Measurements from ENCODE around the gene USP36.

DNA sequence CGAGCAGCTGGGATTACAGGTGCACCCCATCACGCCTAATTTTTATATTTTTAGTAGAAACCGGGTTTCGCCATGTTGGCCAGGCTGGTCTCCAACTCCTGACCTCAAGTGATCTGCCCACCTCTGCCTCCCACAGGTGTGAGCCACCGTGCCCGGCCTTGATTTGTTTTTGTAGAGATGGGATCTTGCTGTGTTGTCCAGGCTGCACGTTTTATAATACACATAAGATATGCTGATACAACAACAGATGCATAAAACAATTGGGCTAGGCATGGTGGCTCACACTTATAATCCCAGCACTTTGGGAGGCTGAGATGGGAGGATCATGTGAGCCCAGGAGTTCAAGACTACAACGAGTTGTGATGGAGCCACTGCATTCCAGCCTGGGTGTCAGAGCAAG is 6.0 kb downstream of the USP36 start:
- TF ChIP-seq, protein P1, sequence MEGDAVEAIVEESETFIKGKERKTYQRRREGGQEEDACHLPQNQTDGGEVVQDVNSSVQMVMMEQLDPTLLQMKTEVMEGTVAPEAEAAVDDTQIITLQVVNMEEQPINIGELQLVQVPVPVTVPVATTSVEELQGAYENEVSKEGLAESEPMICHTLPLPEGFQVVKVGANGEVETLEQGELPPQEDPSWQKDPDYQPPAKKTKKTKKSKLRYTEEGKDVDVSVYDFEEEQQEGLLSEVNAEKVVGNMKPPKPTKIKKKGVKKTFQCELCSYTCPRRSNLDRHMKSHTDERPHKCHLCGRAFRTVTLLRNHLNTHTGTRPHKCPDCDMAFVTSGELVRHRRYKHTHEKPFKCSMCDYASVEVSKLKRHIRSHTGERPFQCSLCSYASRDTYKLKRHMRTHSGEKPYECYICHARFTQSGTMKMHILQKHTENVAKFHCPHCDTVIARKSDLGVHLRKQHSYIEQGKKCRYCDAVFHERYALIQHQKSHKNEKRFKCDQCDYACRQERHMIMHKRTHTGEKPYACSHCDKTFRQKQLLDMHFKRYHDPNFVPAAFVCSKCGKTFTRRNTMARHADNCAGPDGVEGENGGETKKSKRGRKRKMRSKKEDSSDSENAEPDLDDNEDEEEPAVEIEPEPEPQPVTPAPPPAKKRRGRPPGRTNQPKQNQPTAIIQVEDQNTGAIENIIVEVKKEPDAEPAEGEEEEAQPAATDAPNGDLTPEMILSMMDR (IDR thresholded peaks at IDR 0.05; ENCODE audit: low read depth, low read length) = no peak
- no peak for TF ChIP-seq EZH2phosphoT487 (IDR thresholded peaks at IDR 0.05; ENCODE audit: low read depth)
